H1 (cell line): ENCODE measurements around the gene MUSTN1. TPM values are rescaled to one million over a fixed set of nuclear protein-coding genes. Genes with fewer than 3 reads are reported as not detected.

Source experiments
- RXRA ChIP-seq: IDR thresholded peaks from 2 replicates; pipeline ENCODE4 v1.6.1; 2011; ENCODE audit warnings: low read depth, mild to moderate bottlenecking, low read length, moderate library complexity; ENCODE audit not compliant: insufficient read depth
- polyA plus RNA-seq, 7 experiments: library from polyadenylated mRNA; depleted of rRNA in 3 of 7; stranded (reverse) in 5 of 7; unstranded in 2 of 7; fragments of >200 nt in 5 of 7; fragments of 200-250 nt in 2 of 7; gene quantifications; 1 replicate in 5 of 7; 2 replicates in 1 of 7; 4 replicates in 1 of 7; pipeline versions ENCODE4 v1.2.1 to v1.2.3, GENCODE V29; 2011 to 2013; ENCODE audit warnings: missing spikeins in 2 of 7, mixed read lengths in 2 of 7
- total RNA-seq: library from RNA; stranded (reverse); fragmentation: NEBNext Ultra II Directional; extraction: Animal tissue kit (Norgen Biotek cat#: 25700); gene quantifications from 2 replicates; pipeline ENCODE4 v1.2.1, GENCODE V29; 2021

MUSTN1 gene
- total and polyA plus RNA-seq, 2 of the 8 experiments (the other 6 are each of a cell fraction or from before 2014, with no cell fraction given): 1.1 to 2.4 TPM

DNA sequence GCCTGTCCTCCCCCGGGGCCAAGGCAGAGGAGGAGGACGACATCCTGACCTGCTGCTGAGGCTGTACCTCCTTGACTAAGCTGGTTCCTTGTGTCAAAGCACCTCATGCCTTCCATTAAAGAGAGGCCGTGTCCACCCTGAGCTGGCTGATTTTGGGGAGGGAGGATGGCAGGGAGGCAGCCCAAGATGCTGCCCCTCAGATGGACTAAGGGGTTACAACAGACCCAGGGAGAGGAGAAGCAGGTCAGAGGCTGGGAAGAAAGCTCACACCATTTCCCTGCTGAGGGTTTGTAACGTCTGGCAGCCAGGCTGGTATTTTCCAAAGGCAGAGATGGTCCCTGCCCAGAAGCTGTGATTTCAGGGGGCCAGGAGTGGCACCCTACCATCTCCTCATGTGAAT lies 42.9 kb downstream of the MUSTN1 start (continued):
- TF ChIP-seq RXRA: no peak
- TF ChIP-seq, all 59 proteins: peak for 0
